ENCODE data around the gene ZCCHC10.

ZCCHC10 gene

GRCh38 chr5:133066045-133066444, 39.7 kb upstream of the ZCCHC10 start:
- no peaks in the 10 kb centered on the region for H3F3A ChIP-seq (ENCODE audit: insufficient read depth)
- no peak overlapping the region for H2AFZ ChIP-seq (ENCODE audit: low read depth, low read length, severe bottlenecking)
- H3K9me2 ChIP-seq (replicated peaks; ENCODE audit: insufficient read depth, low read length), result no peaks in the 10 kb centered on the region
- peaks cover 12% of the 10 kb centered on the region; the same call in 1 of the 2 replicates for H4K20me1 ChIP-seq (ENCODE audit: low read depth, low read length)
- H3K79me2 ChIP-seq (ENCODE audit: insufficient read depth, low read length), result peaks cover 61% of the 10 kb centered on the region
- H3K4me2 ChIP-seq (ENCODE audit: low read depth, low read length, poor library complexity, severe bottlenecking), result no peak overlapping the region
- H3K4me3 ChIP-seq (ENCODE audit: insufficient read depth, low read length, poor library complexity, severe bottlenecking), result no peak overlapping the region
- no peak overlapping the region for H3K27ac ChIP-seq (ENCODE audit: low read depth, low read length)
- TF ChIP-seq CTCF (IDR thresholded peaks at IDR 0.05; ENCODE audit: insufficient read depth, low read length, poor library complexity, severe bottlenecking) (no peak), EZH2phosphoT487 (conservative IDR thresholded peaks at IDR 0.05; ENCODE audit: low read length) (no peak)
- H3K36me3 ChIP-seq (ENCODE audit: low read length), result peaks cover 24% of the 10 kb centered on the region
- no peaks in the 10 kb centered on the region for H3K27me3 ChIP-seq (ENCODE audit: low read length)
- H3K9me3 ChIP-seq (ENCODE audit: insufficient read depth, low read length), result no peaks in the 10 kb centered on the region
- H3K9ac ChIP-seq (ENCODE audit: low read length), result no peak overlapping the region

- no peaks in the 10 kb centered on the region for H3K9me3 ChIP-seq (ENCODE audit: insufficient read depth, low read length)
- H3K9ac ChIP-seq (ENCODE audit: low read length), result no peak overlapping the region
- H3K27ac ChIP-seq (ENCODE audit: low read depth, low read length), result no peak overlapping the region
- no peak overlapping the region for H2AFZ ChIP-seq (ENCODE audit: low read depth, low read length, severe bottlenecking)
- H3K36me3 ChIP-seq (ENCODE audit: low read length), result peaks cover 24% of the 10 kb centered on the region
- H3K4me2 ChIP-seq (ENCODE audit: low read depth, low read length, poor library complexity, severe bottlenecking), result no peak overlapping the region
- no peaks in the 10 kb centered on the region for H3K9me2 ChIP-seq (replicated peaks; ENCODE audit: insufficient read depth, low read length)
- H3K27me3 ChIP-seq (ENCODE audit: low read length), result no peaks in the 10 kb centered on the region
- TF ChIP-seq CTCF (IDR thresholded peaks at IDR 0.05; ENCODE audit: insufficient read depth, low read length, poor library complexity, severe bottlenecking) (no peak), EZH2phosphoT487 (conservative IDR thresholded peaks at IDR 0.05; ENCODE audit: low read length) (no peak)
- peaks cover 66% of the 10 kb centered on the region for H3K79me2 ChIP-seq (ENCODE audit: insufficient read depth, low read length)
- no peak overlapping the region for H3K4me3 ChIP-seq (ENCODE audit: insufficient read depth, low read length, poor library complexity, severe bottlenecking)
- no peaks in the 10 kb centered on the region for H3F3A ChIP-seq (ENCODE audit: insufficient read depth)
- H4K20me1 ChIP-seq (ENCODE audit: low read depth, low read length), result peaks cover 12% of the 10 kb centered on the region; the same call in 1 of the 2 replicates
These were observed 39.1 kb upstream of the ZCCHC10 start for GRCh38 chr5:133065471-133065870.

GRCh38 chr5:133063965-133064364, 37.6 kb upstream of the ZCCHC10 start:
- Histone ChIP-seq H3K36me3 (ENCODE audit: low read length) (peaks cover 21% of the 10 kb centered on the region), H3K4me2 (ENCODE audit: low read depth, low read length, poor library complexity, severe bottlenecking) (no peak overlapping the region), H4K20me1 (ENCODE audit: low read depth, low read length) (peaks cover 12% of the 10 kb centered on the region; the same call in 1 of the 2 replicates)

More at GRCh38 chr5:133063965-133064364, 37.6 kb upstream of the ZCCHC10 start:
- H3K27ac ChIP-seq (ENCODE audit: low read depth, low read length), result no peak overlapping the region
- no peak overlapping the region for H3K9ac ChIP-seq (ENCODE audit: low read length)
- no peaks in the 10 kb centered on the region for H3F3A ChIP-seq (ENCODE audit: insufficient read depth)
- no peaks in the 10 kb centered on the region for H3K27me3 ChIP-seq (ENCODE audit: low read length)
- H2AFZ ChIP-seq (ENCODE audit: low read depth, low read length, severe bottlenecking), result no peak overlapping the region
- H3K9me3 ChIP-seq (ENCODE audit: insufficient read depth, low read length), result no peaks in the 10 kb centered on the region
- no peak for TF ChIP-seq CTCF (IDR thresholded peaks at IDR 0.05; ENCODE audit: insufficient read depth, low read length, poor library complexity, severe bottlenecking)
- no peak for TF ChIP-seq EZH2phosphoT487 (conservative IDR thresholded peaks at IDR 0.05; ENCODE audit: low read length)
- no peaks in the 10 kb centered on the region for H3K9me2 ChIP-seq (replicated peaks; ENCODE audit: insufficient read depth, low read length)
- peaks cover 81% of the 10 kb centered on the region for H3K79me2 ChIP-seq (ENCODE audit: insufficient read depth, low read length)
- H3K4me3 ChIP-seq (ENCODE audit: insufficient read depth, low read length, poor library complexity, severe bottlenecking), result no peak overlapping the region

Data from SU-DHL-6 (cell line).